Measurements from ENCODE around the gene WDFY4.
"Not testable (repeated sequence)": the region's sequence is repeated elsewhere in the genome, so short reads cannot be mapped to it uniquely, and the experiment has no call there.

The WDFY4 gene
- 0 to 0.13 reads per million in 2 donors for total RNA-seq

DNA sequence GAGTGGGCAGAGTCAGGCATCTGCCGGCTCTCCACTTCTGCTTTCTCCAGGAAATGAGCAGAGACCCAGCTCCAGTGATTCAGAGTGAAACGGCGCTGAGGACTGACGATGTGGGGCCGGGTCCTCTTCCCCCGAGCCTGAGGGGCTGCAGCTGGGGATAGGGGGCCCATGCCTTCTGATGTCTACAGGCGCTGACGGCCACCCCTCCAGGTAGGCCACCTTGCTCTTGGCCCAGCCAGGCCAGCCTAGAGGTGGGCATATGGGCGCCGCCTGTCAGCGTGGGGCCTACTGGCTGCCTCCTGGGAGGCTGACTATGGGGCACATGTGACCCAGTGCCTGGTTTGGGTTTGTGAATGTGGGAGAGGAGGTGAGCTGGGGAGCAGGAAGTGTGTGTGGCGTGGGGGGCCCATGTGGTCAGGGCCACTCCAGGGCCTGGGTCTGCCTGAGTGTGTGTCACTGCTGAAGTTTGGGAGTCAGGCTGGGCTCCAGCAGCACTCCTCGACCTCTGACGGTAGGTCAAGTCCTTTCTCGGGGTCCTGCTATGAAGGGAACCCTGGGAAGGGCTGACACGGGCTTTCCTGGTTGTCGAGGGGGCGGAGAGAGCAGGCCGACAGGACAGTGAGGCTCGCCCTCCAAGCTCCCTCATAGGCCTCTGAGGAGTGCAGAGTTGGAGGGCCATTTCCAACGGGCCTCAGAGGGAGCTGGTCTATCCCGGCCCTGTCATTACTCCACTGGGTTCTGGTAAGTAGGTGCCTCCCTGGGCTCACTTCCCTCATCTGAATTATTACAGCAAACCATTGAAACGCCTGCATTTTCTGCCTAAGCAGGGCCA lies at the start of gene WDFY4:
Gene WDFY4 (plus strand): TSS at position 82 of the 832 bp plus-strand sequence. CDS start 24,860 bp downstream, outside the sequence.
- no peak for DNase-seq

DNA sequence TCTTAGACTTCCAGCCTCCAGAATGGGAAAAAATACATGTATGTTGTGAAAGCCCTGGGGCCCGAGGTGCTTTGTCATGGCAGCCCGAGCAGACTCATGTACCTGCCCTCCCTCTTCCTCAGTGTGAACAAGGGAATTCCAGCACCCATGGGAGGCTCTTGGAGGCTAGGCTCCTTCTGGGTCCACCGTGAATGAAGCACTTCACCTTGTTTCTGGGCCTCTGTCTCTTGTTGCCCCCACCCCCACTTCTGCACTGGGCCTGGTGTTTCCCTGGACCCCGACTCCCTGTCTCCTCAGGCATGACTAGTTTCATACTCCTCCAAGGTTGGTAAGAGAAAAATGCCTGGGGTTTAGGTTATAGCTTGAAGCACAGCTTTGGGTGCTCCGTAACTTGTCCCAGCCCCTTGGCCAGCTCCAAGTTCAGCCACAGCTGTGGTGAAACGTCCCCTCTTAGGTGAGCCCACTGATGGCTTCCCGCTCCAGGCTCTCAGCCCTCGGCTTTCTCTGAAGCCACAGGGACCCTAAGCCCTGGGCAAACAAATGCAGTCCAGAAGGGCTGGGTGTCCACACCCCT lies 49.6 kb upstream of the WDFY4 start:
- DNase-seq, result no peak

GRCh38 chr10:48636231-48636630 lies 48.4 kb upstream of the WDFY4 start:
- no peak for DNase-seq

GRCh38 chr10:48636901-48637300 lies 47.8 kb upstream of the WDFY4 start:
- DNase-seq, result no peak

- DNase-seq, result no peak
These were observed 46.5 kb upstream of the WDFY4 start for GRCh38 chr10:48638158-48638557.

DNA sequence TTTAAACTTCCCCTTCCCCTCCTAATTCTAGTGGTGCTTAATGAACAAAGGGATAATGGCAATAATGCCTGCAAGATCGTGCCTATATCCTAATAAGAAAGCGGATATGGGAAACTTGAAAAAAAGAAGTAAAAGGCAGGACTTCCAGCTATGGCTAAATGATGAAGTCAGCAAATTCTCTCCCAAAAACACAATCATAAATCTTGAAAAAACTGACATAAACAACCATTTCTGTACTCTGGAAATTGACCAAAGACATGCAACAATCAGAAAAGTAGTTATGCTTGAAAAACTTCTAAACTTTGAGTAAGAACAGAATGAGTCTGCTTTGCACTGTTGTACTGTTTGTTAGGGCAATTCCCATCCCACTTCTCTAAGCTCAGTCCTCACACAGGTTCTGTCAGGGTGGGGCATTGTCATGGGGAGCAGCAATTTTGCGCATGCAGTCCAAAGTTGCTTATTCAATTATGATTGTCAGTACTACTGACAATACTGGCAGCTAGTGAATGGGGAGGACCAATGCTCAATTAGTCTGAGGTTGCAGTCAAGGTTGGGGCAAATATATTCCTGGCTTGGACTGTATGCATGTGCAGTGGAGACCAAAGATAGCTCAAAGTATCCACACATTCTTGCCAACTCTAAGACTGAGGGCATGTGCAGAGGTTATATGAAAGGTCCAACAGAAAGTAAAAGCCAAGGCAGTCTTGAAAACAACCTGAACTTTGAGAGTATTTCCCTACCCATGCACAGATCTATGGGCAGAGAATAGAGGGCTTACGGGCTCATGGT lies 45.7 kb upstream of the WDFY4 start:
- DNase-seq, result no peak

DNA sequence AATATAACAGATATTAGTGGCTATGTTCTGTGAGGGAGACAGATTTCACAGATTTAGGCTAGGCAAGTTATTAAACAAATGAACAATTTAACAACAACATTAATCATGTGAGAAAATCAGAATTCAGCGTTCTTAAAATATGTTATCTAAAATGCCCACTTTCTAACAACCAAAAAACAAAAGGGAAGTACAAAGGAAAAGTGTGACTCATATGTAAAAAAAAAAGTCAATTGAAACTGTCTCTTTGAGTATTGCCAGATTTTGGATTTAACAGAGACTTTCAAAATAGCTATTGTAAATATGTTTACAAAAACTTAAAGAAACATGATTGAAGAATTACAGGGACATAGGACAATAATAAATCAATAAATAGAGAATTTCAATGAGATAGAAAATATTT lies 45.0 kb upstream of the WDFY4 start:
- no peak for DNase-seq

GRCh38 chr10:48640326-48640725 lies 44.3 kb upstream of the WDFY4 start:
- no peak for DNase-seq

DNA sequence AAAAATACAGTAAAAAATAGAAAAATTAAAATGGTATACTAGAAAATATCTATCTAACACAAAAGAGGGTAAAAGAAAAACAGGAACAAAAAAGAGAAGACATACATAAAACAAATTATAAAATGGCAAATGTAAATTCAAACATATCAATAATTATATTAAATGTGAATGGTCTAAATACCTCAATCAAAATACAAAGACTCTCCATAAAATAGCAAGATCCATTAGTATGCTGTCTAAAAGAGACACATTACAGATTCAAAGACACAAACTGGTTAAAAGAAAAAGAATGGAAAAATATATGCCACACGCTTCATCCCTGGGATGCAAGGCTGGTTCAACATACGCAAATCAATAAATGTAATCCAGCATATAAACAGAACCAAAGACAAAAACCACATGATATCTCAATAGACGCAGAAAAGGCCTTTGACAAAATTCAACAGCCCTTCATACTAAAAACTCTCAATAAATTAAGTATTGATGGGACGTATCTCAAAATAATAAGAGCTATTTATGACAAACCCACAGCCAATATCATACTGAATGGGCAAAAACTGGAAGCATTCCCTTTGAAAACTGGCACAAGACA lies 43.5 kb upstream of the WDFY4 start:
- not testable (repeated sequence) for DNase-seq

DNA sequence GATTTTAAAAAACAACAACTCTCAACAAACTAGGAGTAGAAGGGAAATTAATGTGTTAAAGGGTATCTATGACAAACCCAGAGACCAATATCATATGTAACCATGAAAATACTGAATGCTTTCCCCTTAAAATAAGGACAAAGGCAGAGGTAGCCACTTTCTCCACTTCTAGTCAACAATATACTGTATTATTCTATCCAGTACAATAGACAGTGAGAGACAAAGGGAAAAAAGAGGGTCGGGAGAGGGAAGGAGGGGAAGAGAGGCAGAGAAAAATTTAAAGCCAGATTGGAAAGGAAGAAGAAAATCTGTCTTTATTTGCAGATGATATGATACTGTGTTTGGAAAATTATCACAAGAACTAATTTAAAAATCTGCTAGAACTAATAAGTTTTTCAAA lies 39.1 kb upstream of the WDFY4 start:
- no peak for DNase-seq

DNA sequence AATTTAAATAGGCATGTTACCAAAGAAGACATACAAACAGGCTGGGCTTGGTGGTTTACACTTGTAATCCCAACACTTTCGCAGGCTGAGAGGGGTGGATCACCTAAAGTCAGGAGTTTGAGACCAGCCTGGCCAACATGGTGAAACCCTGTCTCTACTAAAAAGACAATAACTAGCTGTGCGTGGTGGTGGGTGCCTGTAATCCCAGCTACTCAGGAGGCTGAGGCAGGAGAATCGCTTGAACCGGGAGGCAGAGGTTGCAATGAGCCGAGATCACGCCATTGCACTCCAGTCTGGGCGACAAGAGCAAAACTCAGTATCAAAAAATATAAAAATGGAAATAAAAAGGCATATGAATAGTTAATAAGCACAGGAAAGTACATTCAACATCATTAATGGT lies 37.6 kb upstream of the WDFY4 start:
- DNase-seq, result not testable (repeated sequence)

- no peak for DNase-seq
These were observed 36.3 kb upstream of the WDFY4 start for GRCh38 chr10:48648172-48648942.

GRCh38 chr10:48649349-48649944 lies 35.2 kb upstream of the WDFY4 start:
- no peak for DNase-seq

GRCh38 chr10:48651293-48651692 lies 33.4 kb upstream of the WDFY4 start:
- no peak for DNase-seq

GRCh38 chr10:48651839-48652238 lies 32.8 kb upstream of the WDFY4 start:
- no peak for DNase-seq

DNA sequence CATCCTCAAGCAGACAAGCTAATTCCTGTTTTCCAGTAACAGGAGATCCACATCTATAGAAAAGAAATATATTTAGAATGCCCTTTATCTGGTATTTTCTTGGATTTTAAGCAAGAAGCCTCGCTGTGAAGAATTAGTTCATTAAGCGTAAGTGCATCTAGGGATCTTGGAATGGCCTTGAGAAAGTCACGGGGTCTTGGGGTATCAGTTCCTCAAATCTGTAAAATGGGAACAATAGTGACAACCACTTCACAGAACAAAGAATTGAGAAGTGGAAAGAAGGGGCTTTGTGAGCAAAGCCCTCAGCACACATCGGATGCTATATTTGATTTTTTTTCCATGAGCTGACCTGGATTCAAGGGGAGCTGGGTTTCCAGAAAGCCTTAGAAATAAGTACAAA lies 32.3 kb upstream of the WDFY4 start:
- no peak for DNase-seq

- no peak for DNase-seq
These were observed 31.3 kb upstream of the WDFY4 start for GRCh38 chr10:48653347-48653746.

- DNase-seq, result no peak
These were observed 30.6 kb upstream of the WDFY4 start for GRCh38 chr10:48653944-48654698.

- DNase-seq, result no peak
These were observed 29.0 kb upstream of the WDFY4 start for GRCh38 chr10:48655411-48656240.

GRCh38 chr10:48656241-48656913 lies 28.3 kb upstream of the WDFY4 start:
- peak; percentile 63 to 90 (median 69) for DNase-seq
